WTC11 (cell line): ENCODE measurements around the gene WDR7.

ENCODE experiments used
- CTCF ChIP-seq: fragments of 200-600 bp; IDR thresholded peaks from 2 replicates; pipeline ENCODE4 v1.8.0; 2022; ENCODE audit warnings: antibody characterized with exemption
- MXD4 ChIP-seq: fragments of 250-450 bp; sonication (Bioruptor Pico); IDR thresholded peaks from 2 replicates; pipeline ENCODE4 v1.8.0; 2021; ENCODE audit warnings: mild to moderate bottlenecking, moderate library complexity, borderline replicate concordance
- MYBL2 ChIP-seq: sonication (generic); formaldehyde crosslinking; IDR thresholded peaks from 2 replicates; pipeline ENCODE4 v1.8.1; 2023; ENCODE audit warnings: mild to moderate bottlenecking, moderate library complexity, missing genetic modification reagents
- USF1 ChIP-seq: sonication (generic); formaldehyde crosslinking; IDR thresholded peaks from 2 replicates; pipeline ENCODE4 v1.8.0; 2022; ENCODE audit warnings: mild to moderate bottlenecking, missing genetic modification reagents
- TF ChIP-seq, protein P1 (sequence below): sonication (generic); formaldehyde crosslinking; IDR thresholded peaks from 2 replicates; pipeline ENCODE4 v1.8.0; 2023; ENCODE audit warnings: missing genetic modification reagents, mild to moderate bottlenecking, borderline replicate concordance

GRCh38 chr18:56639104-56639381, 12.1 kb upstream of the WDR7 start:
- no peak for TF ChIP-seq CTCF
- TF ChIP-seq, protein P1, sequence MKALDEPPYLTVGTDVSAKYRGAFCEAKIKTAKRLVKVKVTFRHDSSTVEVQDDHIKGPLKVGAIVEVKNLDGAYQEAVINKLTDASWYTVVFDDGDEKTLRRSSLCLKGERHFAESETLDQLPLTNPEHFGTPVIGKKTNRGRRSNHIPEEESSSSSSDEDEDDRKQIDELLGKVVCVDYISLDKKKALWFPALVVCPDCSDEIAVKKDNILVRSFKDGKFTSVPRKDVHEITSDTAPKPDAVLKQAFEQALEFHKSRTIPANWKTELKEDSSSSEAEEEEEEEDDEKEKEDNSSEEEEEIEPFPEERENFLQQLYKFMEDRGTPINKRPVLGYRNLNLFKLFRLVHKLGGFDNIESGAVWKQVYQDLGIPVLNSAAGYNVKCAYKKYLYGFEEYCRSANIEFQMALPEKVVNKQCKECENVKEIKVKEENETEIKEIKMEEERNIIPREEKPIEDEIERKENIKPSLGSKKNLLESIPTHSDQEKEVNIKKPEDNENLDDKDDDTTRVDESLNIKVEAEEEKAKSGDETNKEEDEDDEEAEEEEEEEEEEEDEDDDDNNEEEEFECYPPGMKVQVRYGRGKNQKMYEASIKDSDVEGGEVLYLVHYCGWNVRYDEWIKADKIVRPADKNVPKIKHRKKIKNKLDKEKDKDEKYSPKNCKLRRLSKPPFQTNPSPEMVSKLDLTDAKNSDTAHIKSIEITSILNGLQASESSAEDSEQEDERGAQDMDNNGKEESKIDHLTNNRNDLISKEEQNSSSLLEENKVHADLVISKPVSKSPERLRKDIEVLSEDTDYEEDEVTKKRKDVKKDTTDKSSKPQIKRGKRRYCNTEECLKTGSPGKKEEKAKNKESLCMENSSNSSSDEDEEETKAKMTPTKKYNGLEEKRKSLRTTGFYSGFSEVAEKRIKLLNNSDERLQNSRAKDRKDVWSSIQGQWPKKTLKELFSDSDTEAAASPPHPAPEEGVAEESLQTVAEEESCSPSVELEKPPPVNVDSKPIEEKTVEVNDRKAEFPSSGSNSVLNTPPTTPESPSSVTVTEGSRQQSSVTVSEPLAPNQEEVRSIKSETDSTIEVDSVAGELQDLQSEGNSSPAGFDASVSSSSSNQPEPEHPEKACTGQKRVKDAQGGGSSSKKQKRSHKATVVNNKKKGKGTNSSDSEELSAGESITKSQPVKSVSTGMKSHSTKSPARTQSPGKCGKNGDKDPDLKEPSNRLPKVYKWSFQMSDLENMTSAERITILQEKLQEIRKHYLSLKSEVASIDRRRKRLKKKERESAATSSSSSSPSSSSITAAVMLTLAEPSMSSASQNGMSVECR (CRISPR knock-in tag) = no peak
- TF ChIP-seq MYBL2 (CRISPR knock-in tag) = no peak
- TF ChIP-seq MXD4 = no peak
- TF ChIP-seq USF1 (CRISPR knock-in tag) = no peak
